Muscle of leg (tissue), 11 donors: Measurements from ENCODE around the gene EPHA4. TPM values are rescaled to one million over a fixed set of nuclear protein-coding genes. Genes with fewer than 3 reads are reported as not detected.

Source experiments
- DNase-seq: peaks from one replicate; pipeline ENCODE4 v3.0.0; 2013
- H3K27ac ChIP-seq: one replicate; pipeline ENCODE4 v1.5.1; 2013; ENCODE audit warnings: mild to moderate bottlenecking, low read length, control low read depth
- H3K27me3 ChIP-seq: one replicate; pipeline ENCODE4 v1.6.1; 2013; ENCODE audit warnings: low read length; ENCODE audit not compliant: control insufficient read depth, insufficient read depth
- H3K36me3 ChIP-seq: one replicate; pipeline ENCODE4 v1.6.1; 2013; ENCODE audit warnings: low read length; ENCODE audit not compliant: control insufficient read depth, insufficient read depth
- H3K4me1 ChIP-seq: one replicate; pipeline ENCODE4 v1.6.1; 2013; ENCODE audit warnings: low read length; ENCODE audit not compliant: control insufficient read depth, insufficient read depth
- H3K4me3 ChIP-seq: one replicate; pipeline ENCODE4 v1.5.1; 2013; ENCODE audit warnings: low read length, control low read depth
- H3K9me3 ChIP-seq: replicated peaks from 2 replicates; pipeline ENCODE4 v1.6.1; 2013; ENCODE audit warnings: low read depth, low read length; ENCODE audit not compliant: control insufficient read depth
- WGBS: methylation state at CpG from one replicate; pipeline ENCODE4 v1.1.5; 2013; ENCODE audit warnings: missing lambda C conversion rate; ENCODE audit not compliant: insufficient coverage; 5-methylcytosine and 5-hydroxymethylcytosine counted together
- polyA plus RNA-seq, 8 donors: library from polyadenylated mRNA; unstranded; fragments of 120-200 nt; gene quantifications; one replicate each; pipeline versions ENCODE4 v1.2.1 to v1.2.3, GENCODE V29; 2013; ENCODE audit warnings: inconsistent platforms in 1 of 8, low replicate concordance in 1 of 8; ENCODE audit not compliant: insufficient read length in 8 of 8, insufficient read depth in 1 of 8
- total RNA-seq: library from RNA; stranded (reverse); fragments of 120-200 nt; gene quantifications from one replicate; pipeline ENCODE4 v1.2.4, GENCODE V29; 2013

EPHA4 gene
- total and polyA plus RNA-seq, 9 donors, result 9.6 to 30.8 (median 15.1) TPM

GRCh38 chr2:221465776-221466175 is 106.3 kb downstream of the EPHA4 start:
- Histone ChIP-seq H3K27ac (no peak overlapping the region), H3K9me3 (no peaks in the 10 kb centered on the region), H3K36me3 (no peaks in the 10 kb centered on the region), H3K27me3 (no peaks in the 10 kb centered on the region), H3K4me3 (no peak overlapping the region), H3K4me1 (no peaks in the 10 kb centered on the region)
- DNase-seq, result no peak
- 89% methylated on average over 10 of the region's 11 CpGs for WGBS

GRCh38 chr2:221464971-221465370 is 107.1 kb downstream of the EPHA4 start:
- WGBS, result no CpG with 5 or more reads among the region's 2 CpGs
- H3K27ac ChIP-seq, result no peak overlapping the region
- no peaks in the 10 kb centered on the region for H3K36me3 ChIP-seq
- no peaks in the 10 kb centered on the region for H3K4me1 ChIP-seq
- DNase-seq, result peak; percentile 52
- no peak overlapping the region for H3K4me3 ChIP-seq
- no peaks in the 10 kb centered on the region for H3K9me3 ChIP-seq
- H3K27me3 ChIP-seq, result no peaks in the 10 kb centered on the region

GRCh38 chr2:221463241-221463896 is 108.7 kb downstream of the EPHA4 start:
- H3K27ac ChIP-seq, result no peak overlapping the region
- H3K36me3 ChIP-seq, result no peaks in the 10 kb centered on the region
- WGBS, result no CpG with 5 or more reads among the region's 3 CpGs
- DNase-seq, result no peak
- no peak overlapping the region for H3K4me3 ChIP-seq
- no peaks in the 10 kb centered on the region for H3K4me1 ChIP-seq
- no peaks in the 10 kb centered on the region for H3K27me3 ChIP-seq
- H3K9me3 ChIP-seq, result no peaks in the 10 kb centered on the region

DNA sequence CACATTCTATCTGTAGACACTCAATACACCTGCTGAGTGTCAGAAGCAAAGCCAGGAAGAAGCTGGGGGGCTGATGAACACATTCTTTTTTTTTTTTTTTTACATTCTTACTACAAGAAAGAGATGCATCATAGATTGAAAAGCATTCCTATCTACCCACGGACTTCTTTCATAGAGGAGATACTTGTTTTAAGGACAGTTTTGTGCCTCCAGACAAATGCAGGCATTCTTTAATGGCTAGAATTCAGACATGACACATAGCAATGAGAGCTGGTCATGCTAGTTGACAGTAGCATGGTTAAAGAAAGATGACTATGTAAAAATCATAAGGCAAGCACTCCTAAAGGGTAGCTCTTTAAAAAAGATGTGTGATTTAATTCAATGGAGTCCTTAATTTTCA is 110.2 kb downstream of the EPHA4 start:
- no peak for DNase-seq
- H3K36me3 ChIP-seq, result no peaks in the 10 kb centered on the region
- H3K9me3 ChIP-seq, result no peaks in the 10 kb centered on the region
- H3K4me1 ChIP-seq, result no peaks in the 10 kb centered on the region
- H3K27ac ChIP-seq, result no peak overlapping the region
- H3K27me3 ChIP-seq, result no peaks in the 10 kb centered on the region
- no peak overlapping the region for H3K4me3 ChIP-seq
- no CpG with 5 or more reads among the region's 1 CpG for WGBS

- Histone ChIP-seq H3K9me3 (no peaks in the 10 kb centered on the region), H3K27ac (no peak overlapping the region), H3K27me3 (no peaks in the 10 kb centered on the region), H3K4me1 (no peaks in the 10 kb centered on the region), H3K4me3 (no peak overlapping the region), H3K36me3 (peaks cover 2% of the 10 kb centered on the region)
- DNase-seq, result no peak
- no CpG with 5 or more reads among the region's 2 CpGs for WGBS
Observed at GRCh38 chr2:221460136-221460535, 112.0 kb downstream of the EPHA4 start.

GRCh38 chr2:221458578-221458977 is 113.5 kb downstream of the EPHA4 start:
- no CpG with 5 or more reads among the region's 5 CpGs for WGBS
- H3K9me3 ChIP-seq, result no peaks in the 10 kb centered on the region
- no peak overlapping the region for H3K27ac ChIP-seq
- H3K36me3 ChIP-seq, result peaks cover 5% of the 10 kb centered on the region
- no peaks in the 10 kb centered on the region for H3K27me3 ChIP-seq
- H3K4me1 ChIP-seq, result no peaks in the 10 kb centered on the region
- DNase-seq, result no peak
- H3K4me3 ChIP-seq, result no peak overlapping the region

- H3K27me3 ChIP-seq, result no peaks in the 10 kb centered on the region
- no peak for DNase-seq
- no peaks in the 10 kb centered on the region for H3K4me1 ChIP-seq
- H3K36me3 ChIP-seq, result peaks cover 5% of the 10 kb centered on the region
- 43% methylated on average over 1 of the region's 6 CpGs for WGBS
- H3K4me3 ChIP-seq, result no peak overlapping the region
- no peak overlapping the region for H3K27ac ChIP-seq
- H3K9me3 ChIP-seq, result no peaks in the 10 kb centered on the region
Observed at GRCh38 chr2:221455214-221455613, 116.9 kb downstream of the EPHA4 start.

GRCh38 chr2:221454459-221455105 is 117.5 kb downstream of the EPHA4 start:
- Histone ChIP-seq H3K4me3 (no peak overlapping the region), H3K27ac (no peak overlapping the region), H3K27me3 (no peaks in the 10 kb centered on the region), H3K4me1 (no peaks in the 10 kb centered on the region), H3K36me3 (peaks cover 5% of the 10 kb centered on the region), H3K9me3 (no peaks in the 10 kb centered on the region)
- no peak for DNase-seq
- WGBS, result no CpG with 5 or more reads among the region's 3 CpGs

DNA sequence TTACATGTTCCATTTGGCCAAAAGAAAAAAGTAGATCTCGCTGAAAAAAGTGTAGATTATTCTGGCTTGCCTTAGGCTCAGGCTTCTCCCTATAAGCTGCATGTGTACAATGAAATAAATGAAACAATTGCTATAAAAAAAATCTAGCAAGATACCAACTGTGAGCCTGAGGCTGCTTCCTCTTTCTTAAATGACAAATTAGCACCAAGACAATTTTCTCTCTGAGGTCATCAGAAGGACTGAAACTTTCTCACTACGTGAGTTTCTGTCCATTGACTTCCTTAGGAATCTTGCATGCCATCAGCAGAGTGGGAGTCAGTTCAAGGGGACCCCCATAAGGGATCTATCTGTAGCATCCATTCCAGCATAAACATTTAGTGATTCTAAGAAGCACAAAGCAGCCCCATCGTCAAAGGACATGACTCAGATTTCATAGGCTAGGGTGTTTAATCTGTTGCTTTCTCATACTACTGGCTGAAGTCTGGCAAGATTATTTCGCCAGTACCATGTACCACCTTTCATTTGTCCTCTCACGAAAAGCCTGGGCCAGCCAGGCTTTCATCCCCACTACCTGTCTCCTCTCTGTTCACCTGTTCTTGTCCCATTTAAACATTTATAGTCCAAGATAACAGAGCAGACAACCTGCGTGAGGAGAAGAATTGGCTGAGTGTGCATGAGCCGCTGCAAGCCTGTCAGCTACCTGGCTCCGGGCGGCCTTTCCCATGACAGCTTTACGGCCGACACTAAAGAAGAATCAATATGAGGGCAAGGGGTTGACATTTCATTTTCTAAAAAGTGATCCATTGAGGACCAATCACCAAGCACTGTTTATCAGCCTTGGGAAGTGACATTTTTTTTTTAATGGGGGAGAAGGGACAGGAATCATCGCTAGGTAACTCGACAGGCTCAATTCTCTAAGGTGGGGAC is 120.0 kb downstream of the EPHA4 start:
- no peaks in the 10 kb centered on the region for H3K4me1 ChIP-seq
- no peaks in the 10 kb centered on the region for H3K27me3 ChIP-seq
- no peak for DNase-seq
- H3K4me3 ChIP-seq, result no peak overlapping the region
- WGBS, result 72% methylated on average over 7 of the region's 13 CpGs
- peaks cover 5% of the 10 kb centered on the region for H3K36me3 ChIP-seq
- no peaks in the 10 kb centered on the region for H3K9me3 ChIP-seq
- no peak overlapping the region for H3K27ac ChIP-seq

DNA sequence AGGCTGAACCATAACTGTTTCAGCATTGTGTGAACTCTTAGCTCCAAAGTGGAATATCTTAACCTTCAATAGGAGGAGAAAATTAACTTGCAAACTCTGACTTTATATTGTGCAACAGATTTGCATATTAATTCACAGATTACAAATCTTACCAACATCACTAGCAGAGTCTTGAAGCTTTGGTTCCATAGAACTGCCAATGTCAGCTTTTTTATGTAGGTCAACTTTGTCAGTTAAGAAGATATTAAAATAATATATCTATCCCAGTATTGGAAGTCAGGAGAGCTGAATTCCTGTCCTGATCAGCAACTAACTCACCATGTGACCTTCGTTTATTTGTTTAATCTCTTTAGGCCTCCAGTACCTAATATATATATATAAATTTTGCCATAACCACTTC is 121.8 kb downstream of the EPHA4 start:
- DNase-seq, result no peak
- no peaks in the 10 kb centered on the region for H3K9me3 ChIP-seq
- WGBS, result no CpG with 5 or more reads among the region's 1 CpG

More for the DNA sequence above, 121.8 kb downstream of the EPHA4 start:
- Histone ChIP-seq H3K4me3 (no peak overlapping the region), H3K27me3 (no peaks in the 10 kb centered on the region), H3K27ac (no peak overlapping the region), H3K4me1 (no peaks in the 10 kb centered on the region), H3K36me3 (peaks cover 3% of the 10 kb centered on the region)
